H1 (cell line): ENCODE data around the gene APC2. TPM values are rescaled to one million over a fixed set of nuclear protein-coding genes. Genes with fewer than 3 reads are reported as not detected.

Source experiments
- CTCF ChIA-PET: fragments of 300-600 bp; sonication (Branson Sonifier 250); formaldehyde crosslinking; loops from one replicate; lab custom pipeline; 2021; ENCODE audit not compliant: partially characterized antibody; lab: Charles Lee
- POLR2A ChIA-PET: fragments of 300-600 bp; sonication (Branson Sonifier 250); formaldehyde crosslinking; loops from one replicate; lab custom pipeline; 2021; ENCODE audit warnings: inconsistent platforms; ENCODE audit not compliant: partially characterized antibody; lab: Charles Lee
- DNase-seq, 2 experiments: peaks; one replicate each; pipeline versions ENCODE4 v3.0.0 to v3.0.0-alpha.2; 2010 to 2022; ENCODE audit warnings: low spot score in 2 of 2, low read depth in 1 of 2, mixed read lengths in 1 of 2
- FAIRE-seq: peaks from 2 replicates; lab custom pipeline; 2011; peaks lifted over from hg19 to GRCh38; lab: Jason Lieb, UNC
- H2AFZ ChIP-seq: 2 replicates; pipeline ENCODE4 v1.8.1; 2012; ENCODE audit warnings: low read length, inconsistent platforms
- H2AK5ac ChIP-seq: 2 replicates; pipeline ENCODE4 v1.6.1; 2013; ENCODE audit warnings: low read depth, low read length
- H2BK120ac ChIP-seq: replicated peaks from 2 replicates; pipeline ENCODE3; 2013; ENCODE audit warnings: low read depth, low read length, inconsistent platforms
- H2BK12ac ChIP-seq: 2 replicates; pipeline ENCODE4 v1.6.1; 2013; ENCODE audit warnings: low read depth, low read length
- H2BK15ac ChIP-seq: 2 replicates; pipeline ENCODE4 v1.6.1; 2013; ENCODE audit warnings: low read length
- H2BK20ac ChIP-seq: 2 replicates; pipeline ENCODE4 v1.6.1; 2013; ENCODE audit warnings: low read length
- H2BK5ac ChIP-seq: 2 replicates; pipeline ENCODE4 v1.6.1; 2013; ENCODE audit warnings: low read depth, low read length
- H3K14ac ChIP-seq: 2 replicates; pipeline ENCODE4 v1.6.1; 2013; ENCODE audit warnings: inconsistent platforms; ENCODE audit not compliant: insufficient read length
- H3K18ac ChIP-seq: 2 replicates; pipeline ENCODE4 v1.6.1; 2013; ENCODE audit warnings: low read length; ENCODE audit errors: extremely low read depth
- H3K23ac ChIP-seq: 2 replicates; pipeline ENCODE4 v1.6.1; 2013; ENCODE audit warnings: inconsistent platforms; ENCODE audit not compliant: insufficient read length
- H3K23me2 ChIP-seq: 2 replicates; pipeline ENCODE4 v1.6.1; 2013; ENCODE audit warnings: low read depth, low read length
- H3K27ac ChIP-seq: 2 replicates; pipeline ENCODE4 v1.6.1; 2011; ENCODE audit warnings: low read depth, low read length, inconsistent platforms
- H3K27me3 ChIP-seq, 4 experiments: replicated peaks in 1 of 4; 1 replicate in 1 of 4; 2 replicates in 3 of 4; pipeline versions ENCODE4 v1.6.1 to v1.8.1; 2011 to 2013; ENCODE audit warnings: low read length in 3 of 4, mild to moderate bottlenecking in 3 of 4, inconsistent platforms in 2 of 4, mixed read lengths in 2 of 4, moderate library complexity in 1 of 4; ENCODE audit not compliant: control insufficient read depth in 3 of 4, insufficient read depth in 3 of 4; ENCODE audit errors: extremely low read depth in 1 of 4
- H3K36me3 ChIP-seq, 4 experiments: 2 replicates each; pipeline versions ENCODE4 v1.6.1 to v1.8.1; 2011 to 2013; ENCODE audit warnings: mild to moderate bottlenecking in 4 of 4, low read length in 3 of 4, moderate library complexity in 2 of 4, control low read depth in 1 of 4, inconsistent platforms in 1 of 4; ENCODE audit not compliant: insufficient read depth in 4 of 4, control insufficient read depth in 2 of 4
- H3K4ac ChIP-seq: replicated peaks from 2 replicates; pipeline ENCODE3; 2013; ENCODE audit warnings: low read length, low read depth, mixed read lengths, inconsistent platforms; ENCODE audit not compliant: insufficient read length
- H3K4me1 ChIP-seq, 4 experiments: replicated peaks in 1 of 4; 1 replicate in 1 of 4; 2 replicates in 3 of 4; pipeline versions ENCODE4 v1.6.1 to v1.8.1; 2011 to 2013; ENCODE audit warnings: low read length in 3 of 4, inconsistent platforms in 2 of 4, mixed read lengths in 1 of 4; ENCODE audit not compliant: insufficient read depth in 4 of 4, control insufficient read depth in 3 of 4
- H3K4me2 ChIP-seq, 2 experiments: 2 replicates each; pipeline versions ENCODE4 v1.6.1 to v1.8.1; 2011 to 2013; ENCODE audit warnings: low read depth in 2 of 2, low read length in 2 of 2, control low read depth in 1 of 2, inconsistent platforms in 1 of 2, mild to moderate bottlenecking in 1 of 2; ENCODE audit not compliant: insufficient read depth in 1 of 2
- H3K4me3 ChIP-seq, 4 experiments: fragments of 200-600, 300-600 bp in 1 of 4; sonication (generic), shearing (Covaris generic), sonication (Bioruptor Twin) in 1 of 4; 2 replicates each; pipeline versions ENCODE4 v1.5.1 to v1.8.1; 2011 to 2016; ENCODE audit warnings: low read length in 4 of 4, low read depth in 3 of 4, control low read depth in 2 of 4, inconsistent platforms in 2 of 4, mild to moderate bottlenecking in 2 of 4, mixed read lengths in 1 of 4, moderate library complexity in 1 of 4; ENCODE audit not compliant: insufficient read depth in 2 of 4; ENCODE audit errors: extremely low read depth in 1 of 4
- H3K56ac ChIP-seq: replicated peaks from 2 replicates; pipeline ENCODE3; 2013; ENCODE audit warnings: low read depth, mild to moderate bottlenecking, mixed read lengths, low read length, inconsistent platforms; ENCODE audit not compliant: insufficient read length
- H3K79me1 ChIP-seq: 2 replicates; pipeline ENCODE4 v1.6.1; 2013; ENCODE audit warnings: low read depth, low read length, control low read depth
- H3K79me2 ChIP-seq, 2 experiments: 2 replicates each; pipeline versions ENCODE4 v1.6.1 to v1.8.1; 2012 to 2013; ENCODE audit warnings: low read length in 2 of 2, mild to moderate bottlenecking in 2 of 2, inconsistent platforms in 1 of 2; ENCODE audit not compliant: insufficient read depth in 2 of 2, control insufficient read depth in 1 of 2
- H3K9ac ChIP-seq, 4 experiments: replicated peaks in 1 of 4; 1 replicate in 1 of 4; 2 replicates in 3 of 4; pipeline versions ENCODE4 v1.6.1 to v1.8.1; 2011 to 2013; ENCODE audit warnings: low read depth in 3 of 4, low read length in 3 of 4, control low read depth in 2 of 4, mild to moderate bottlenecking in 2 of 4, moderate library complexity in 2 of 4, inconsistent platforms in 1 of 4; ENCODE audit errors: extremely low read depth in 1 of 4
- H3K9me3 ChIP-seq, 2 experiments: 2 replicates each; pipeline versions ENCODE4 v1.6.1 to v1.8.1; 2012 to 2013; ENCODE audit warnings: mild to moderate bottlenecking in 2 of 2, moderate library complexity in 2 of 2, control low read depth in 1 of 2, inconsistent platforms in 1 of 2, low read depth in 1 of 2, low read length in 1 of 2, mixed read lengths in 1 of 2; ENCODE audit not compliant: insufficient read depth in 2 of 2
- H4K20me1 ChIP-seq, 2 experiments: replicated peaks in 1 of 2; 2 replicates each; pipeline versions ENCODE3 to v1.8.1; 2011 to 2013; ENCODE audit warnings: inconsistent platforms in 2 of 2, low read length in 2 of 2, mild to moderate bottlenecking in 1 of 2; ENCODE audit not compliant: insufficient read depth in 2 of 2, control insufficient read depth in 1 of 2
- H4K5ac ChIP-seq: 2 replicates; pipeline ENCODE4 v1.6.1; 2013; ENCODE audit warnings: low read length, low read depth, mixed read lengths, inconsistent platforms; ENCODE audit not compliant: insufficient read length
- H4K8ac ChIP-seq: 2 replicates; pipeline ENCODE4 v1.8.0; 2013; ENCODE audit warnings: mild to moderate bottlenecking, moderate library complexity, low read length, inconsistent platforms; ENCODE audit not compliant: insufficient read depth; ENCODE audit errors: extremely low read depth
- H4K91ac ChIP-seq: replicated peaks from 2 replicates; pipeline ENCODE3; 2013; ENCODE audit warnings: low read length, mixed read lengths, inconsistent platforms; ENCODE audit not compliant: insufficient read length
- BACH1 ChIP-seq: IDR thresholded peaks from 2 replicates; pipeline ENCODE4 v1.6.1; 2012; ENCODE audit warnings: low read length, improper control_type of control experiment
- BCL11A ChIP-seq, 2 experiments: IDR thresholded peaks; one replicate each; pipeline ENCODE4 v1.6.1; 2011; ENCODE audit warnings: low read depth in 2 of 2, low read length in 2 of 2, mild to moderate bottlenecking in 2 of 2
- CBX8 ChIP-seq: fragments of 300-800, 300-1000 bp; sonication (generic); IDR thresholded peaks from 2 replicates; pipeline ENCODE4 v1.7.1; 2016; ENCODE audit warnings: low read depth, low read length, borderline replicate concordance
- FOSL1 ChIP-seq: IDR thresholded peaks from 2 replicates; pipeline ENCODE4 v1.6.1; 2011; ENCODE audit warnings: mild to moderate bottlenecking, low read depth, low read length, moderate library complexity; ENCODE audit not compliant: insufficient read depth
- NANOG ChIP-seq: IDR thresholded peaks from 2 replicates; pipeline ENCODE4 v1.6.1; 2011; ENCODE audit warnings: low read length, low read depth, mild to moderate bottlenecking, inconsistent platforms; ENCODE audit not compliant: insufficient read depth, poor library complexity, severe bottlenecking
- RAD21 ChIP-seq, 2 experiments: IDR thresholded peaks in 1 of 2; conservative IDR thresholded peaks in 1 of 2; 2 replicates each; pipeline ENCODE4 v1.6.1; 2011; ENCODE audit warnings: low read depth in 2 of 2, low read length in 2 of 2, improper control_type of control experiment in 1 of 2, inconsistent platforms in 1 of 2, mild to moderate bottlenecking in 1 of 2, moderate library complexity in 1 of 2
- SRF ChIP-seq: IDR thresholded peaks from 2 replicates; pipeline ENCODE4 v1.6.1; 2011; ENCODE audit warnings: mild to moderate bottlenecking, low read depth, low read length, moderate library complexity
- SUZ12 ChIP-seq: fragments of 200-600 bp; sonication (generic); IDR thresholded peaks from 2 replicates; pipeline ENCODE4 v1.6.1; 2012; ENCODE audit warnings: mild to moderate bottlenecking, inconsistent platforms, low read length, moderate library complexity, mixed read lengths
- TAF1 ChIP-seq: IDR thresholded peaks from 2 replicates; pipeline ENCODE4 v1.6.1; 2011; ENCODE audit warnings: mild to moderate bottlenecking, low read depth, low read length
- WGBS, 2 experiments: shearing (Covaris generic) in 1 of 2; methylation state at CpG; one replicate each; pipeline versions ENCODE4 v1.1.6 to v1.1.7; 2013 to 2015; ENCODE audit warnings: low lambda C conversion rate in 2 of 2, mixed read lengths in 2 of 2, inconsistent platforms in 1 of 2, low coverage in 1 of 2, missing lambda C conversion rate in 1 of 2; ENCODE audit not compliant: insufficient replicate concordance in 2 of 2, insufficient coverage in 1 of 2, insufficient read length in 1 of 2; ENCODE audit errors: extremely low coverage in 1 of 2, missing lambda C conversion rate in 1 of 2; 5-methylcytosine and 5-hydroxymethylcytosine counted together
- polyA plus RNA-seq, 7 experiments: library from polyadenylated mRNA; depleted of rRNA in 3 of 7; stranded (reverse) in 5 of 7; unstranded in 2 of 7; fragments of >200 nt in 5 of 7; fragments of 200-250 nt in 2 of 7; gene quantifications; 1 replicate in 5 of 7; 2 replicates in 1 of 7; 4 replicates in 1 of 7; pipeline versions ENCODE4 v1.2.1 to v1.2.3, GENCODE V29; 2011 to 2013; ENCODE audit warnings: missing spikeins in 2 of 7, mixed read lengths in 2 of 7
- total RNA-seq: library from RNA; stranded (reverse); fragmentation: NEBNext Ultra II Directional; extraction: Animal tissue kit (Norgen Biotek cat#: 25700); gene quantifications from 2 replicates; pipeline ENCODE4 v1.2.1, GENCODE V29; 2021

APC2 gene
- total and polyA plus RNA-seq, 2 of the 8 experiments (the other 6 are each of a cell fraction or from before 2014, with no cell fraction given), result 1.3 to 4.1 TPM

- no peak overlapping the region for H2AFZ ChIP-seq
- H3K9ac ChIP-seq, result no peak overlapping the region
- H3K79me2 ChIP-seq, result peaks cover 0 to 4% of the 10 kb centered on the region in 2 experiments; a peak in 1 of 4 replicates
- no peak overlapping the region for H2BK15ac ChIP-seq
- POLR2A ChIA-PET, result interaction anchor here (0.7 to 4.5 kb wide), 10 partner anchors 8 to 200 kb away, joined by 3 to 27 read pairs (median 4); partner anchors contain the start of gene REEP6
- H3K36me3 ChIP-seq, result peaks cover 0 to 7% (median 3%) of the 10 kb centered on the region in 4 experiments; a peak in 2 of 8 replicates
- H3K23ac ChIP-seq, result no peak overlapping the region
- H3K9me3 ChIP-seq, result no peaks in the 10 kb centered on the region
- H2BK5ac ChIP-seq, result no peak overlapping the region
- H2BK120ac ChIP-seq, result no peak overlapping the region
- no peak overlapping the region for H2BK12ac ChIP-seq
- H3K4me2 ChIP-seq, result no peak overlapping the region
- no peak overlapping the region for H3K4me3 ChIP-seq
- no peak overlapping the region for H3K18ac ChIP-seq
- peaks cover 0 to 18% (median 11%) of the 10 kb centered on the region in 4 experiments; a peak in 5 of 7 replicates for H3K4me1 ChIP-seq
- H3K14ac ChIP-seq, result no peak overlapping the region
- no peak for FAIRE-seq
- H4K5ac ChIP-seq, result no peak overlapping the region
- CTCF ChIA-PET, result interaction anchor here (0.7 to 2.4 kb wide), 11 partner anchors 9 to 72 kb away, joined by 3 to 9 read pairs (median 3); no protein-coding TSS in a partner anchor
- H3K23me2 ChIP-seq, result peaks cover 16% of the 10 kb centered on the region
- H4K91ac ChIP-seq, result no peak overlapping the region
- H3K27ac ChIP-seq, result no peak overlapping the region
- H3K27me3 ChIP-seq, result peaks cover 22 to 42% (median 39%) of the 10 kb centered on the region in 4 experiments
- no peak overlapping the region for H2AK5ac ChIP-seq
- no peak overlapping the region for H3K56ac ChIP-seq
- 0 out of 2 replicates have a peak overlapping the region, but pooled peaks have one; percentile 2 for H4K8ac ChIP-seq
- H3K79me1 ChIP-seq, result peaks cover 2% of the 10 kb centered on the region; the same call in 1 of the 2 replicates
- DNase-seq, result no peak
- no peak overlapping the region for H2BK20ac ChIP-seq
- peaks cover 20 to 48% of the 10 kb centered on the region in 2 experiments for H4K20me1 ChIP-seq
- WGBS, 2 experiments, result 84% methylated on average over 26 of the region's 31 CpGs; no CpG with 5 or more reads in 1 of the 2 experiments
- H3K4ac ChIP-seq, result no peak overlapping the region
- TF ChIP-seq TAF1, result no peak
- no peak for TF ChIP-seq CBX8
- TF ChIP-seq SRF, result no peak
- no peak for TF ChIP-seq SUZ12
- no peak for TF ChIP-seq BACH1
- TF ChIP-seq BCL11A (IDR thresholded peaks at IDR 0.05; ENCODE audit: low read depth in 2 of 2, low read length in 2 of 2), result no peak
- no peak for TF ChIP-seq NANOG
- TF ChIP-seq RAD21 (IDR thresholded peaks at IDR 0.05 in 1 of 2, conservative IDR thresholded peaks at IDR 0.05 in 1 of 2; ENCODE audit: low read depth in 2 of 2, low read length in 2 of 2), result no peak
- no peak for TF ChIP-seq FOSL1
These were observed 24.3 kb downstream of the APC2 start for GRCh38 chr19:1474011-1474764.
